Erythroblast (primary cell): ENCODE data around the gene P4HA2.

ENCODE experiments used
- DNase-seq, 2 experiments: peaks; one replicate each; lab custom pipeline; 2025; lab: John Stamatoyannopoulos, UW
- GATA1 ChIP-seq: IDR thresholded peaks from 2 replicates; pipeline ENCODE4 v1.6.1; 2011; ENCODE audit warnings: low read depth, mild to moderate bottlenecking, control low read depth, low read length, moderate library complexity
- POLR2A ChIP-seq: IDR thresholded peaks from 2 replicates; pipeline ENCODE4 v1.6.1; 2011; ENCODE audit warnings: mild to moderate bottlenecking, low read length

The P4HA2 gene

GRCh38 chr5:132227485-132228240 lies at the start of gene P4HA2:
Gene P4HA2 (minus strand): TSS chr5:132227853. CDS start chr5:132218626, 9,227 bp downstream.
- TF ChIP-seq GATA1 (no peak), POLR2A (no peak)
- peak; percentile 71 to 80 for DNase-seq

GRCh38 chr5:132277256-132277655 lies 49.6 kb upstream of the P4HA2 start:
- TF ChIP-seq GATA1 = no peak
- TF ChIP-seq POLR2A = no peak
- no peak for DNase-seq

- TF ChIP-seq GATA1 = no peak
- no peak for TF ChIP-seq POLR2A
- no peak for DNase-seq
Measured at GRCh38 chr5:132275367-132276220, 47.9 kb upstream of the P4HA2 start.

- DNase-seq = no peak
- TF ChIP-seq POLR2A = no peak
Measured at GRCh38 chr5:132274050-132274792, 46.6 kb upstream of the P4HA2 start.

GRCh38 chr5:132273631-132274030 lies 46.0 kb upstream of the P4HA2 start:
- no peak for TF ChIP-seq GATA1
- no peak for TF ChIP-seq POLR2A
- no peak for DNase-seq

- peak; percentile 72 to 83 for DNase-seq
- TF ChIP-seq POLR2A (no peak), GATA1 (no peak)
Measured at GRCh38 chr5:132272311-132273210, 44.9 kb upstream of the P4HA2 start.

GRCh38 chr5:132271251-132272246 lies 43.9 kb upstream of the P4HA2 start:
- DNase-seq = peak in 1 of 2 experiments; percentile 21
- TF ChIP-seq GATA1 (no peak), POLR2A (no peak)

- no peak for DNase-seq
- no peak for TF ChIP-seq GATA1
- TF ChIP-seq POLR2A = no peak
Measured at GRCh38 chr5:132270706-132271105, 43.1 kb upstream of the P4HA2 start.

- TF ChIP-seq GATA1 (no peak), POLR2A (no peak)
- no peak for DNase-seq
Measured at GRCh38 chr5:132270335-132270665, 42.6 kb upstream of the P4HA2 start.

GRCh38 chr5:132269635-132270334 lies 42.1 kb upstream of the P4HA2 start:
- TF ChIP-seq POLR2A = no peak
- no peak for TF ChIP-seq GATA1
- DNase-seq = no peak

- TF ChIP-seq GATA1 = no peak
- no peak for TF ChIP-seq POLR2A
Measured at GRCh38 chr5:132268769-132269551, 41.3 kb upstream of the P4HA2 start.

More at GRCh38 chr5:132268769-132269551, 41.3 kb upstream of the P4HA2 start:
- no peak for DNase-seq
